ENCODE data around the gene RERE.

DNA sequence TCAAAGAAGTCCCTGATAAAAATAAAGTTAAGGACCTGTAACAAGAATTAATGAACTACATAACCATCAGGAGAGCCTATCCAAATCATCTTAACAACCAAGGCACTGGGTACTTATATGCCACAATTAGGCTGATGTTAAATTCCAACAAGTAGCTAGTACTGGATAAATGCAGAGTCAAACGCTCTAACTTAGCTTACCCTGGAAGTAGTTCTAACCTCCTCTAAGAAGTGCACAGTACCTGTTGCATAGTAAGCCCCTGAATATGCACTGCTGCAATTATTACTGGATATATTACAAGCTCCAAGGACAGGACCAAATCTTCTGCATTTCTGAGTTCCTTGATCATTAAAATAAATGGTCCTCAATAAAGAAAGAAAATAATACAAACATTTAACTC, 125.8 kb downstream of the RERE start:
- TF ChIP-seq MYBL2 (CRISPR knock-in tag; IDR thresholded peaks at IDR 0.05) (no peak), NR3C1 (CRISPR knock-in tag; conservative IDR thresholded peaks at IDR 0.05; ENCODE audit: low read depth) (no peak), KAT7 (CRISPR knock-in tag; IDR thresholded peaks at IDR 0.05; ENCODE audit: borderline replicate concordance) (no peak), SMAD4 (CRISPR knock-in tag; IDR thresholded peaks at IDR 0.05) (no peak), TEAD4 (CRISPR knock-in tag; IDR thresholded peaks at IDR 0.05) (no peak), ZBTB21 (CRISPR knock-in tag; IDR thresholded peaks at IDR 0.05; ENCODE audit: borderline replicate concordance) (no peak), ZNF317 (CRISPR knock-in tag; IDR thresholded peaks at IDR 0.05; ENCODE audit: borderline replicate concordance, low read depth) (no peak), FOXJ3 (CRISPR knock-in tag; IDR thresholded peaks at IDR 0.05; ENCODE audit: borderline replicate concordance) (no peak), ZNF121 (CRISPR knock-in tag; IDR thresholded peaks at IDR 0.05) (no peak), ESRRA (CRISPR knock-in tag; IDR thresholded peaks at IDR 0.05; ENCODE audit: borderline replicate concordance) (no peak)
- TF ChIP-seq, protein P1, sequence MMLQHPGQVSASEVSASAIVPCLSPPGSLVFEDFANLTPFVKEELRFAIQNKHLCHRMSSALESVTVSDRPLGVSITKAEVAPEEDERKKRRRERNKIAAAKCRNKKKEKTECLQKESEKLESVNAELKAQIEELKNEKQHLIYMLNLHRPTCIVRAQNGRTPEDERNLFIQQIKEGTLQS (CRISPR knock-in tag; conservative IDR thresholded peaks at IDR 0.05), result no peak
- TF ChIP-seq, protein P2, sequence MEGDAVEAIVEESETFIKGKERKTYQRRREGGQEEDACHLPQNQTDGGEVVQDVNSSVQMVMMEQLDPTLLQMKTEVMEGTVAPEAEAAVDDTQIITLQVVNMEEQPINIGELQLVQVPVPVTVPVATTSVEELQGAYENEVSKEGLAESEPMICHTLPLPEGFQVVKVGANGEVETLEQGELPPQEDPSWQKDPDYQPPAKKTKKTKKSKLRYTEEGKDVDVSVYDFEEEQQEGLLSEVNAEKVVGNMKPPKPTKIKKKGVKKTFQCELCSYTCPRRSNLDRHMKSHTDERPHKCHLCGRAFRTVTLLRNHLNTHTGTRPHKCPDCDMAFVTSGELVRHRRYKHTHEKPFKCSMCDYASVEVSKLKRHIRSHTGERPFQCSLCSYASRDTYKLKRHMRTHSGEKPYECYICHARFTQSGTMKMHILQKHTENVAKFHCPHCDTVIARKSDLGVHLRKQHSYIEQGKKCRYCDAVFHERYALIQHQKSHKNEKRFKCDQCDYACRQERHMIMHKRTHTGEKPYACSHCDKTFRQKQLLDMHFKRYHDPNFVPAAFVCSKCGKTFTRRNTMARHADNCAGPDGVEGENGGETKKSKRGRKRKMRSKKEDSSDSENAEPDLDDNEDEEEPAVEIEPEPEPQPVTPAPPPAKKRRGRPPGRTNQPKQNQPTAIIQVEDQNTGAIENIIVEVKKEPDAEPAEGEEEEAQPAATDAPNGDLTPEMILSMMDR (IDR thresholded peaks at IDR 0.05), result no peak

Data from WTC11 (cell line).